VCaP (cell line): ENCODE data around the gene CDH13.

Source experiments
- H3K27ac ChIP-seq: fragments of 450-650 bp; 2 replicates; pipeline ENCODE4 v1.5.1; 2017
- CTCF ChIP-seq: fragments of 450-650 bp; conservative IDR thresholded peaks from 2 replicates; pipeline ENCODE4 v1.5.1; 2017; ENCODE audit warnings: mild to moderate bottlenecking, moderate library complexity

CDH13 gene

GRCh38 chr16:83727751-83728352 is 1101.1 kb downstream of the CDH13 start:
- H3K27ac ChIP-seq: no peak overlapping the region
- TF ChIP-seq CTCF: no peak

GRCh38 chr16:83728492-83728891 is 1101.7 kb downstream of the CDH13 start:
- no peak for TF ChIP-seq CTCF
- H3K27ac ChIP-seq: no peak overlapping the region

GRCh38 chr16:83730812-83731211 is 1104.0 kb downstream of the CDH13 start:
- TF ChIP-seq CTCF: no peak
- no peak overlapping the region for H3K27ac ChIP-seq

GRCh38 chr16:83732536-83732935 is 1105.8 kb downstream of the CDH13 start:
- no peak for TF ChIP-seq CTCF
- no peak overlapping the region for H3K27ac ChIP-seq

GRCh38 chr16:83733301-83733700 is 1106.5 kb downstream of the CDH13 start:
- H3K27ac ChIP-seq: no peak overlapping the region
- no peak for TF ChIP-seq CTCF

GRCh38 chr16:83734136-83734535 is 1107.4 kb downstream of the CDH13 start:
- no peak overlapping the region for H3K27ac ChIP-seq
- no peak for TF ChIP-seq CTCF

- no peak for TF ChIP-seq CTCF
- no peak overlapping the region for H3K27ac ChIP-seq
Observed at GRCh38 chr16:83737729-83738354, 1111.1 kb downstream of the CDH13 start.
